ENCODE data around the gene CTBP2. TPM values are rescaled to one million over a fixed set of nuclear protein-coding genes. Genes with fewer than 3 reads are reported as not detected.

Gene CTBP2
- total RNA-seq, 1 experiment from 2014 or later, result 125 TPM

DNA sequence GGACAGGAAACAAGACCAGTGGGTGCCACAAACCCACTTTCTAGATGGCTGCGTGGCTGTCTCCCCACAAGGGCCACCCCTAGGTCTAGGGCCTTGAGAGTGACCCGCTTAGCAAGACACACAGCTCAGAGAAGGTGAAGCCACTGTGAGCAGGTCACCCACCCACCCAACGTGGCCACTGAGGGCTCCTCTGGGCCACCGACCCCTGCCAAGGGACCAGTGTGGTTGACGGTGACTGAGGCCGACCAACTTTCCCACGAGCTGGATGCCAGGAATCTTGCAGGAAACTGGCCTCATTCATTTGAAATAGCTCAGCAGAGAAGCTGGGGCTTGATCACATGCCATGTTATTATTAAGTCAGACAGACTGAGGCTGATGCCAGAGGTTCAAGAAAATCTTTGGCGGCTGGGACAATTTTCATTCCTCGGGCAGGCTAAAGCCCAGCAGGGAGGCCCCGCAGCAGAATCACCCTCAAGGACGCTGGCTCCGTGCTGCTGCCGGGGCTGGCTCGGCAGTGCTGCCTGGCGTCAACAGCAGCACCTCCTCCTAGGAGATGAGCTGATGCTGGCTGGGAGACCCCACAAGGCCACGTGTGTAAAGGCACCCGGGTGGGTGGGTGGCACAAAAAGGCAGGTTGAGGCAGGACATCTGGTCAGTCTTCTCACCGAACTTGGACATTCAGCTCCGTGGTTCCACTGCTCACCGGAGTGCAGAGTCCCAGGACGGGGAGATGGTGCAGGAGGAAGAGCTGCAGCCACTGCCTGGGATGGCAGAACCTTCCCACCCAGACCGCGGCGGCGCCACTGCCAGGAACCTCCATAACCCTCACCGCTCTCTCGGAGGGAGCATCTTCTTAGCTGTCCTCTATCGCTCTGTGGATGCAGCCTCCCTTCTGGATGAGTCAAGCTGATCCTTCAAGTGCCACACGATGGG lies 160.7 kb downstream of the CTBP2 start:
- Histone ChIP-seq H3K4me3 (ENCODE audit: low read depth in 2 of 2, low read length in 2 of 2) (no peak overlapping the region), H3K9me3 (ENCODE audit: control insufficient read depth, insufficient read depth, low read depth, low read length) (no peaks in the 10 kb centered on the region), H3K27ac (ENCODE audit: low read length) (no peak overlapping the region), H3K36me3 (ENCODE audit: control insufficient read depth, insufficient read depth, low read length) (peaks cover 4% of the 10 kb centered on the region), H3K27me3 (ENCODE audit: control insufficient read depth, insufficient read depth, low read length) (no peaks in the 10 kb centered on the region), H3K4me1 (ENCODE audit: control insufficient read depth, insufficient read depth, low read length) (no peaks in the 10 kb centered on the region)
- no peak for ATAC-seq
- no TSS peak for BruUV-seq (replicated peaks)
- DNase-seq (ENCODE audit: low read depth, low spot score), result no peak
- TF ChIP-seq, protein P1, sequence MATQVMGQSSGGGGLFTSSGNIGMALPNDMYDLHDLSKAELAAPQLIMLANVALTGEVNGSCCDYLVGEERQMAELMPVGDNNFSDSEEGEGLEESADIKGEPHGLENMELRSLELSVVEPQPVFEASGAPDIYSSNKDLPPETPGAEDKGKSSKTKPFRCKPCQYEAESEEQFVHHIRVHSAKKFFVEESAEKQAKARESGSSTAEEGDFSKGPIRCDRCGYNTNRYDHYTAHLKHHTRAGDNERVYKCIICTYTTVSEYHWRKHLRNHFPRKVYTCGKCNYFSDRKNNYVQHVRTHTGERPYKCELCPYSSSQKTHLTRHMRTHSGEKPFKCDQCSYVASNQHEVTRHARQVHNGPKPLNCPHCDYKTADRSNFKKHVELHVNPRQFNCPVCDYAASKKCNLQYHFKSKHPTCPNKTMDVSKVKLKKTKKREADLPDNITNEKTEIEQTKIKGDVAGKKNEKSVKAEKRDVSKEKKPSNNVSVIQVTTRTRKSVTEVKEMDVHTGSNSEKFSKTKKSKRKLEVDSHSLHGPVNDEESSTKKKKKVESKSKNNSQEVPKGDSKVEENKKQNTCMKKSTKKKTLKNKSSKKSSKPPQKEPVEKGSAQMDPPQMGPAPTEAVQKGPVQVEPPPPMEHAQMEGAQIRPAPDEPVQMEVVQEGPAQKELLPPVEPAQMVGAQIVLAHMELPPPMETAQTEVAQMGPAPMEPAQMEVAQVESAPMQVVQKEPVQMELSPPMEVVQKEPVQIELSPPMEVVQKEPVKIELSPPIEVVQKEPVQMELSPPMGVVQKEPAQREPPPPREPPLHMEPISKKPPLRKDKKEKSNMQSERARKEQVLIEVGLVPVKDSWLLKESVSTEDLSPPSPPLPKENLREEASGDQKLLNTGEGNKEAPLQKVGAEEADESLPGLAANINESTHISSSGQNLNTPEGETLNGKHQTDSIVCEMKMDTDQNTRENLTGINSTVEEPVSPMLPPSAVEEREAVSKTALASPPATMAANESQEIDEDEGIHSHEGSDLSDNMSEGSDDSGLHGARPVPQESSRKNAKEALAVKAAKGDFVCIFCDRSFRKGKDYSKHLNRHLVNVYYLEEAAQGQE (IDR thresholded peaks at IDR 0.05; ENCODE audit: insufficient read depth in 1 of 2, low read depth in 2 of 2, low read length in 1 of 2), result no peak
- no peak for TF ChIP-seq TCF7L2 (IDR thresholded peaks at IDR 0.05; ENCODE audit: low read depth, low read length)
- TF ChIP-seq POLR2AphosphoS5 (IDR thresholded peaks at IDR 0.05; ENCODE audit: low read depth, low read length), result no peak
- TF ChIP-seq, protein P2, sequence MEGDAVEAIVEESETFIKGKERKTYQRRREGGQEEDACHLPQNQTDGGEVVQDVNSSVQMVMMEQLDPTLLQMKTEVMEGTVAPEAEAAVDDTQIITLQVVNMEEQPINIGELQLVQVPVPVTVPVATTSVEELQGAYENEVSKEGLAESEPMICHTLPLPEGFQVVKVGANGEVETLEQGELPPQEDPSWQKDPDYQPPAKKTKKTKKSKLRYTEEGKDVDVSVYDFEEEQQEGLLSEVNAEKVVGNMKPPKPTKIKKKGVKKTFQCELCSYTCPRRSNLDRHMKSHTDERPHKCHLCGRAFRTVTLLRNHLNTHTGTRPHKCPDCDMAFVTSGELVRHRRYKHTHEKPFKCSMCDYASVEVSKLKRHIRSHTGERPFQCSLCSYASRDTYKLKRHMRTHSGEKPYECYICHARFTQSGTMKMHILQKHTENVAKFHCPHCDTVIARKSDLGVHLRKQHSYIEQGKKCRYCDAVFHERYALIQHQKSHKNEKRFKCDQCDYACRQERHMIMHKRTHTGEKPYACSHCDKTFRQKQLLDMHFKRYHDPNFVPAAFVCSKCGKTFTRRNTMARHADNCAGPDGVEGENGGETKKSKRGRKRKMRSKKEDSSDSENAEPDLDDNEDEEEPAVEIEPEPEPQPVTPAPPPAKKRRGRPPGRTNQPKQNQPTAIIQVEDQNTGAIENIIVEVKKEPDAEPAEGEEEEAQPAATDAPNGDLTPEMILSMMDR (IDR thresholded peaks at IDR 0.05), result no peak
- TF ChIP-seq SIN3A (IDR thresholded peaks at IDR 0.05; ENCODE audit: borderline replicate concordance, insufficient read depth, low read depth, low read length), result no peak
- intact Hi-C loops (cut with micrococcal nuclease; ENCODE audit: unreplicated experiment) (no loop called here), in situ Hi-C loops (cut with HindIII; ENCODE audit: low pct_unique_long_range_greater_than_20kb, low sequenced_read_pairs) (no loop called here)
- ChIA-PET POLR2A (no interaction called here), CTCF (no interaction called here)

DNA sequence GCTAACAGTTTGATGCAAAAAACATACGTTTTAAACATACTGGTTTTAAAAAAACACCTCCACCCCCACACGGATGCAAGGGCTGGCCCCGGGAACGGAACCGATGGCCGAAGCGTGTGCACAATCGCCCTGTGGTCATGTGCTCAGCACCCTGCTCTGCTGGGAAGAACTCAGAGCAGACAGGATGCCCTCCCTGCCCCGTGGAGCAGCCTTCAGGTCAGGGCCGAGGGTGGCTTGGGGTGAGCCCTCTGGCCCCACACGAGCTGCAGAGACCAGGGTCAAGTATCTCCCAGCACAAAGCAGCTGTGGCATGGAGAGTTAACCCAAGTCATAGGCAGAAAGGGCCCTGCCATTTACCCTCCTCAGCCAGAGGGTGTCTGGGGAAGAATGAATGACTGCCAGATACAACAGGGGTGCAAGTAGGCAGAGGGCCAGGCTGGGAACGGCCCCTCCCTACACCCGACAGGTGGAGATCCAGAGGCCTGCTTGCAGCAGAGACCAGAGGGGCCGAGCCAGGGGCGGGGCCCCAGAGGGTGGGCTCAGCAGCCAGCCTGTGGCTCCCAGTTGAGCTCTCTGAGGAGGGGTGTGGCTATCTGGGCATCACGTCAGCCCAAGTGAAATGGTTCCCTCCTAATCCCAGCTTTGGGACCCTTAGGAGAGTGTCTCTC lies 161.6 kb downstream of the CTBP2 start:
- intact Hi-C loops (cut with micrococcal nuclease; ENCODE audit: unreplicated experiment), result no loop called here
- H3K36me3 ChIP-seq (ENCODE audit: control insufficient read depth, insufficient read depth, low read length), result peaks cover 4% of the 10 kb centered on the region
- no peaks in the 10 kb centered on the region for H3K27me3 ChIP-seq (ENCODE audit: control insufficient read depth, insufficient read depth, low read length)
- no peak for ATAC-seq
- BruUV-seq (replicated peaks), result no TSS peak
- ChIA-PET CTCF (no interaction called here), POLR2A (no interaction called here)
- no peak for DNase-seq (ENCODE audit: low read depth, low spot score)
- H3K4me1 ChIP-seq (ENCODE audit: control insufficient read depth, insufficient read depth, low read length), result no peaks in the 10 kb centered on the region
- no peak overlapping the region for H3K27ac ChIP-seq (ENCODE audit: low read length)
- H3K9me3 ChIP-seq (ENCODE audit: control insufficient read depth, insufficient read depth, low read depth, low read length), result no peaks in the 10 kb centered on the region
- no peak overlapping the region for H3K4me3 ChIP-seq (ENCODE audit: low read depth in 2 of 2, low read length in 2 of 2)
- in situ Hi-C loops (cut with HindIII; ENCODE audit: low pct_unique_long_range_greater_than_20kb, low sequenced_read_pairs), result no loop called here
- TF ChIP-seq, protein P1 (IDR thresholded peaks at IDR 0.05; ENCODE audit: insufficient read depth in 1 of 2, low read depth in 2 of 2, low read length in 1 of 2), result no peak
- TF ChIP-seq SIN3A (IDR thresholded peaks at IDR 0.05; ENCODE audit: borderline replicate concordance, insufficient read depth, low read depth, low read length) (no peak), TCF7L2 (IDR thresholded peaks at IDR 0.05; ENCODE audit: low read depth, low read length) (no peak), POLR2AphosphoS5 (IDR thresholded peaks at IDR 0.05; ENCODE audit: low read depth, low read length) (no peak)
- TF ChIP-seq, protein P2 (IDR thresholded peaks at IDR 0.05), result no peak

Measured in Panc1 (cell line).